Measurements from ENCODE around the gene ARMC2. TPM values are rescaled to one million over a fixed set of nuclear protein-coding genes. Genes with fewer than 3 reads are reported as not detected.

ARMC2 gene
- total RNA-seq, 4 donors from 2014 or later = 3.1 to 11.1 (median 5.7) TPM

DNA sequence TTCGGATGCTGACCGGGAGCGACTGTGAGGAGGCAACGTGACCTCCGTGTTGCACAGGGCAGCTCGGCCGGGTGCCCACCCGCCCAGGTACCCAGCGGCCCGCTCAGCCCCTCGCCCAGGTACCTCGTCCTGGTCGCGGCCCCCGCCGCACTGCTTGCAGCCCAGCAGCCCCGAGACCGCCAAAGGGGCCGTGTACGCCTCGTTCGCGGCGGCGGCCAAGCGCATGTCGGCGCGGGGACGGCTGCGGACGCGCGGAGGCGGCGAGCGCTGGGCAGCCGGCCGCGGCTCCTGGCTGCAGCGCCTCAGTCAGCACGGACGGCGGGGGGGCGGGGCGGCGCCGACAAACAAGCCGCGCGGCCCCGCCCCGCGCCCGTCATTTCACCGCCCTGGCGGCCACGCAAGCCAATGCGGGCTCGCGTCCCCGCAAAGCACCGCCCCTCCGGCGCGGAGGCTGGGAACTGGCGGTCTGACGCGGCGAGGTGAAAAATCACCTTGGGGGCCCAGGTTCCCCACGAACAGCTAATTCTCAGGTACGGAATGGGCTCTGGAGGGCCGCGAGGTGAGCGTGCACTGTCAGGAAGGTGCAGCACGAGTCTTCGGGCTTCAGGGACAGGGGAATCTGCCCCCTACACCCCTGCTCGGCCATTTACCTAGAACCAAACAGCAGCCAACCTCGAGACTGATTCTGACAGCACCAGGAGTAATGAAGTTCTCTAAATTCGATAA, 161.2 kb downstream of the ARMC2 start:
- Histone ChIP-seq H3K36me3 (no peaks in the 10 kb centered on the region), H3K27ac (peak overlapping the region; percentile 84 to 98 (median 92)), H3K4me3 (peak overlapping the region; percentile 63 to 97 (median 95)), H3K27me3 (no peaks in the 10 kb centered on the region), H3K4me1 (peaks cover 0 to 42% (median 17%) of the 10 kb centered on the region in 4 donors), H3K9me3 (no peaks in the 10 kb centered on the region)
- DNase-seq (ENCODE audit: low spot score in 2 of 2) = peak; percentile 94 to 95
- TF ChIP-seq EP300 (IDR thresholded peaks at IDR 0.05) (peak; percentile 42 to 96), POLR2A (IDR thresholded peaks at IDR 0.05) (peak; percentile 97 to 98)
- TF ChIP-seq, protein P1, sequence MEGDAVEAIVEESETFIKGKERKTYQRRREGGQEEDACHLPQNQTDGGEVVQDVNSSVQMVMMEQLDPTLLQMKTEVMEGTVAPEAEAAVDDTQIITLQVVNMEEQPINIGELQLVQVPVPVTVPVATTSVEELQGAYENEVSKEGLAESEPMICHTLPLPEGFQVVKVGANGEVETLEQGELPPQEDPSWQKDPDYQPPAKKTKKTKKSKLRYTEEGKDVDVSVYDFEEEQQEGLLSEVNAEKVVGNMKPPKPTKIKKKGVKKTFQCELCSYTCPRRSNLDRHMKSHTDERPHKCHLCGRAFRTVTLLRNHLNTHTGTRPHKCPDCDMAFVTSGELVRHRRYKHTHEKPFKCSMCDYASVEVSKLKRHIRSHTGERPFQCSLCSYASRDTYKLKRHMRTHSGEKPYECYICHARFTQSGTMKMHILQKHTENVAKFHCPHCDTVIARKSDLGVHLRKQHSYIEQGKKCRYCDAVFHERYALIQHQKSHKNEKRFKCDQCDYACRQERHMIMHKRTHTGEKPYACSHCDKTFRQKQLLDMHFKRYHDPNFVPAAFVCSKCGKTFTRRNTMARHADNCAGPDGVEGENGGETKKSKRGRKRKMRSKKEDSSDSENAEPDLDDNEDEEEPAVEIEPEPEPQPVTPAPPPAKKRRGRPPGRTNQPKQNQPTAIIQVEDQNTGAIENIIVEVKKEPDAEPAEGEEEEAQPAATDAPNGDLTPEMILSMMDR (IDR thresholded peaks at IDR 0.05) = peak; percentile 23 to 96 (median 48)
- 0 to 1% methylated on average over 11 to 66 of the region's 80 CpGs for WGBS, 2 donors

DNA sequence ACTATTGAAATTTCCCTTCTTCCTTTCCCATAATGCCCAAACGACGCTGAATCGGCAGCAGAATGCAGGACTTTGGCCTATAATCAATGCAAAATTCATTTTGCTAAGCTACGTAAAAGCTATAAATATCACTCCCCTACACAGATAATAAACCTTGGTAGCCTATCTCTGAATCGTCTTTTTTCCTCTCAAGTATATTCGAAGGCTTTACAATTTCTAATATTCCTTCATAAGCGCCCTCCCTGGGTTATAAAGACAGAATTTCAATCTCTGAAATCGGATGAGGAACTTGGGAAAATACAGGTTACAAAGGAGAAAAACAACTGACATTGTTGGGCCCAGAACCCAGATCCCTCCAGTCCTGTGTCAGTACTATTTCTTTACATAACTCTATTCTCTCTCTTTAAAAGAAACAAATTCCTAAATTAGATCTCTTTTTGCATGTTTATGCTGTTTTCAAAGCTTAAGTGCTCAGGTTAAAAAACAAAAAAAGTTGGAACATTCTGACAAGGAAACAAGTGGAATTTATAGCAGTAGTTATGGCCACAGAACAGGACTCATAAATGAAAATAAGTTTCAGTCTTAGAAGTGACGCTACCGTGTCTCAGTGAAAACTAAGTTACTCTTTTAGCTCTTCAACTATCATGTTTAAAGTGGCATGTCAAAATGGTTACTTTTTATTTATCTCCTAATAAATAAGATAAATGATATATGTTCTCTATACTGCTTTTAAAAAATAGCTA, 161.9 kb downstream of the ARMC2 start:
- peaks cover 0 to 38% (median 17%) of the 10 kb centered on the region in 4 donors for H3K4me1 ChIP-seq
- H3K9me3 ChIP-seq = no peaks in the 10 kb centered on the region
- TF ChIP-seq POLR2A (IDR thresholded peaks at IDR 0.05) (no peak), EP300 (IDR thresholded peaks at IDR 0.05) (no peak)
- TF ChIP-seq, protein P1 (IDR thresholded peaks at IDR 0.05) = no peak
- WGBS, 2 donors = 15 to 20% methylated on average over 10 of the region's 10 CpGs
- no peaks in the 10 kb centered on the region for H3K27me3 ChIP-seq
- H3K36me3 ChIP-seq = no peaks in the 10 kb centered on the region
- DNase-seq (ENCODE audit: low spot score in 2 of 2) = no peak
- H3K27ac ChIP-seq = peak overlapping the region; percentile 84 to 98 (median 92)
- H3K4me3 ChIP-seq = peak overlapping the region; percentile 63 to 97 (median 90)

DNA sequence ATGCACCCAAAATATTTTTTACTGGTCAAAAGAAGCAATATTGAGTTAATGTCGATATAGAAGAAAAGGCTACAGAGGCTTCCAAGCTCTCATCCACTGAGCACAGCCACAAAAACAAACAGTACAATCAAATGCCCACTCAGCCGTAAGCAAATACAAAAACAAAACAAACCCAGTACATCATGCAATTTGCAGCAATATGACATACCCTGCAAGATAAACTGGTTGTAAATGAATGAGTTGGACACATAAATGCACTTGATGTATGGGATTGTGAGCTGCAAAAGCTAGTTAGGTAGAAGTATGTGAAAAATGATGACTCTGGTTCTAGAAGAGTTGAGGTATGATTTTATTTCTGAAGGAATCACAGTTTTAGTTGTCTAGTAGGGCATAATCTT, 162.5 kb downstream of the ARMC2 start:
- H3K36me3 ChIP-seq = no peaks in the 10 kb centered on the region
- H3K27ac ChIP-seq = peak overlapping the region; percentile 2 to 98 (median 92)
- H3K4me1 ChIP-seq = peaks cover 0 to 37% (median 16%) of the 10 kb centered on the region in 4 donors
- WGBS, 2 donors = 45 to 50% methylated on average over 2 of the region's 2 CpGs
- TF ChIP-seq POLR2A (IDR thresholded peaks at IDR 0.05) = peak in 1 of 2 donors; percentile 15
- TF ChIP-seq, protein P1 (IDR thresholded peaks at IDR 0.05) = no peak
- H3K27me3 ChIP-seq = no peaks in the 10 kb centered on the region
- no peak for DNase-seq (ENCODE audit: low spot score in 2 of 2)
- H3K4me3 ChIP-seq = peak overlapping the region in 2 of 4 donors; percentile 93 to 97
- no peaks in the 10 kb centered on the region for H3K9me3 ChIP-seq

DNA sequence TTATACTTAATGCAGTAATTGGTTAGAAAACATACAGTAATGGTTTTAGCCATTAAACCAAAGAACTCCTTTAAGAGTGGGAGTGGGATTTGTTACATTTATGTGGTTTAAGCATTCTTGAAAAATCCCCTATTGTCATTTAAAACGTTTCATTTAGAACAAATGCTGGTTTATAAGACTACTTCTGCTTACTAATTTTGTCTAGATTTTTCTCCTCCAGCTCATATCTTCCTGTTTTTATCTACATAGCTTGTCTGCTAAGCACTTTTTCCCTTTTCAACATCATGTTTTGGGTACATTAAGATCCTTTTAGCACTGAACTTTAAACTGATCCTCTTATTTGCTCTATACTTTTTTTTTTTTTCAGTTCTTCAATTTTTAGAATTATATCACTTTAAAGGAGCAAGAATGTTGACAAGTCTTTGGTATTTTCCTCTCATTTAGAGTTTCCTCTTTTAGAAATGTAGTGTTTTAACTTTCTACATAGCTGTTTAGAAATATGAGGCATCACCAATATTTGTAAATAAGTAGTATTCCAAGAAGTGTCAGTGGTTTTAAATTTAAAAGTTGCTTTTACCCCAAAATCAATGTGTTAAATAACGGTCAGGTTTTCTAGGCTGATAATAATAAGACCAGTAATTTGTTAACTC, 165.6 kb downstream of the ARMC2 start:
- no peak for DNase-seq (ENCODE audit: low spot score in 2 of 2)
- TF ChIP-seq EP300 (IDR thresholded peaks at IDR 0.05) (peak; percentile 35 to 84), POLR2A (IDR thresholded peaks at IDR 0.05) (no peak)
- Histone ChIP-seq H3K27me3 (no peaks in the 10 kb centered on the region), H3K27ac (peak overlapping the region in 3 of 4 donors; percentile 49 to 70 (median 58)), H3K36me3 (no peaks in the 10 kb centered on the region), H3K4me1 (peaks cover 0 to 27% (median 12%) of the 10 kb centered on the region in 4 donors), H3K9me3 (no peaks in the 10 kb centered on the region), H3K4me3 (no peak overlapping the region)
- 42 to 48% methylated on average over 2 of the region's 2 CpGs for WGBS, 2 donors

DNA sequence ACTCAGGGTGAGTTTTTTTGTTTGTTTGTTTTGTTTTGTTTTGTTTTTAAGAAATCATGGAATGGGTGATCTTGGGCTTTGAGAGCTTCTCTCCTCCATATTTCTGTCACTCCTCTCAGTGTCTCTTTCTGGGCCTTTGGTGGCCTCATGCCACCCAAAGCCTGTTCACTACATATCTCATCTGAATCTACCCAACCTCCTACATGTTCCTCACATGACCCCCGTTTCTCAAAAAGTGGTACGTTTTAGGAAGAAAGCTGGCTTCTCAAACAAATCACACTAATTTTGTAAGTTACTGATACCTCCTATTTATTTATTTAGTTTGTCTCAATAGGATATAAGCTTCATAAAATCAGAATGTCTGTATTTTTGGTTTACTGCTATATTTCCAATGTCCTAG, 166.4 kb downstream of the ARMC2 start:
- 82 to 88% methylated on average over 2 of the region's 2 CpGs for WGBS, 2 donors

More for the DNA sequence above, 166.4 kb downstream of the ARMC2 start:
- no peak for DNase-seq (ENCODE audit: low spot score in 2 of 2)
- Histone ChIP-seq H3K4me3 (no peak overlapping the region), H3K27me3 (no peaks in the 10 kb centered on the region), H3K4me1 (peaks cover 0 to 27% (median 12%) of the 10 kb centered on the region in 4 donors), H3K9me3 (no peaks in the 10 kb centered on the region), H3K36me3 (no peaks in the 10 kb centered on the region), H3K27ac (peak overlapping the region in 3 of 4 donors; percentile 58 to 70 (median 68))
- TF ChIP-seq EP300 (IDR thresholded peaks at IDR 0.05) (no peak), POLR2A (IDR thresholded peaks at IDR 0.05) (no peak)
- TF ChIP-seq, protein P1 (IDR thresholded peaks at IDR 0.05) = no peak

Data from tibial nerve (tissue), 4 donors.